ENCODE measurements around the gene C6orf141. TPM values are rescaled to one million over a fixed set of nuclear protein-coding genes. Genes with fewer than 3 reads are reported as not detected.
A peak's percentile ranks its signal among the peaks of the same experiment; 100 is the strongest.

The C6orf141 gene
- total and polyA plus RNA-seq, 10 of the 15 experiments (the other 5 are each of a cell fraction or from before 2014, with no cell fraction given), result 0.05 to 0.19 TPM; not detected in 8

- no peaks in the 10 kb centered on the region for H3K27me3 ChIP-seq (replicated peaks in 1 of 2; ENCODE audit: control insufficient read depth in 2 of 2, insufficient read depth in 2 of 2, low read length in 1 of 2)
- H3K4me3 ChIP-seq, result no peak overlapping the region
- no peaks in the 10 kb centered on the region for H4K20me1 ChIP-seq (ENCODE audit: control insufficient read depth, insufficient read depth)
- H3K36me3 ChIP-seq (ENCODE audit: control insufficient read depth in 2 of 2, insufficient read depth in 2 of 2, low read length in 1 of 2), result no peaks in the 10 kb centered on the region
- ChIA-PET RAD21 (ENCODE audit: unreplicated experiment) (no interaction called here), POLR2A (no interaction called here), CTCF (no interaction called here), SMC1A (ENCODE audit: uncharacterized antibody, unreplicated experiment) (no interaction called here)
- peak; percentile 9 for TF ChIP-seq PBX3 (IDR thresholded peaks at IDR 0.05; ENCODE audit: insufficient replicate concordance, low read depth, low read length)
- TF ChIP-seq NR2C1 (IDR thresholded peaks at IDR 0.05), result no peak
- no peak for TF ChIP-seq EGR1 (IDR thresholded peaks at IDR 0.05; ENCODE audit: borderline replicate concordance in 1 of 2, low read depth in 2 of 2, low read length in 2 of 2)
- peak; percentile 27; the same call in 1 of the 2 replicates for TF ChIP-seq PKNOX1 (IDR thresholded peaks at IDR 0.05)
- no peak for TF ChIP-seq ESRRA (IDR thresholded peaks at IDR 0.05; ENCODE audit: low read length)
- FAIRE-seq (no peak), ATAC-seq (peak; percentile 45; the same call in 2 of the 3 replicates), DNase-seq (ENCODE audit: low read depth, low spot score) (no peak)
- BruUV-seq (replicated peaks), result no TSS peak
- H3K9ac ChIP-seq (ENCODE audit: control insufficient read depth, insufficient read depth, low read length), result no peak overlapping the region
- in situ Hi-C loops (cut with MboI), result no loop called here
- H3K79me2 ChIP-seq (ENCODE audit: control insufficient read depth, insufficient read depth, low read length), result no peaks in the 10 kb centered on the region
- no peak overlapping the region for H3K27ac ChIP-seq (ENCODE audit: control insufficient read depth, insufficient read depth)
- H3K4me1 ChIP-seq (ENCODE audit: control insufficient read depth, insufficient read depth, low read length), result no peaks in the 10 kb centered on the region; the same call in 1 of the 2 replicates
- H2AFZ ChIP-seq (ENCODE audit: control insufficient read depth, low read depth, low read length), result no peak overlapping the region
- no peaks in the 10 kb centered on the region for H3K9me3 ChIP-seq (replicated peaks; ENCODE audit: control insufficient read depth, insufficient read depth, low read length)
- no peak overlapping the region for H3K4me2 ChIP-seq (ENCODE audit: control insufficient read depth, insufficient read depth)
- intact Hi-C loops (cut with micrococcal nuclease; ENCODE audit: unreplicated experiment), result no loop called here
Observed at GRCh38 chr6:49556429-49556837, 6.0 kb downstream of the C6orf141 start.

- in situ Hi-C loops (cut with MboI), result no loop called here
- no TSS peak for BruUV-seq (replicated peaks)
Observed at GRCh38 chr6:49557177-49557576, 6.7 kb downstream of the C6orf141 start.

More at GRCh38 chr6:49557177-49557576, 6.7 kb downstream of the C6orf141 start:
- CTCF ChIA-PET, result interaction anchor here (1.5 kb wide), 1 partner anchor 25 kb away, joined by 6 read pairs; no protein-coding TSS in a partner anchor
- SMC1A ChIA-PET (ENCODE audit: uncharacterized antibody, unreplicated experiment), result no interaction called here
- 54% methylated on average over 3 of the region's 3 CpGs for WGBS (ENCODE audit: insufficient coverage, insufficient replicate concordance, low lambda C conversion rate, missing lambda C conversion rate)
- no peaks in the 10 kb centered on the region for H3K27me3 ChIP-seq (replicated peaks in 1 of 2; ENCODE audit: control insufficient read depth in 2 of 2, insufficient read depth in 2 of 2, low read length in 1 of 2)
- H3K4me1 ChIP-seq (ENCODE audit: control insufficient read depth, insufficient read depth, low read length), result no peaks in the 10 kb centered on the region; the same call in 1 of the 2 replicates
- RAD21 ChIA-PET (ENCODE audit: unreplicated experiment), result no interaction called here
- no peaks in the 10 kb centered on the region for H3K36me3 ChIP-seq (ENCODE audit: control insufficient read depth in 2 of 2, insufficient read depth in 2 of 2, low read length in 1 of 2)
- no peak for TF ChIP-seq CHD1 (IDR thresholded peaks at IDR 0.05; ENCODE audit: low read depth, low read length)
- no peak for TF ChIP-seq NFYB (IDR thresholded peaks at IDR 0.05; ENCODE audit: insufficient read depth, low read depth, low read length)
- TF ChIP-seq ZBTB33 (IDR thresholded peaks at IDR 0.05), result no peak
- TF ChIP-seq MTA3 (IDR thresholded peaks at IDR 0.05; ENCODE audit: borderline replicate concordance, low read length), result no peak
- no peak for TF ChIP-seq SREBF2 (IDR thresholded peaks at IDR 0.05; ENCODE audit: low read length)
- no peak for TF ChIP-seq FOXM1 (IDR thresholded peaks at IDR 0.05; ENCODE audit: low read depth, low read length)
- TF ChIP-seq SUPT20H (IDR thresholded peaks at IDR 0.05; ENCODE audit: borderline replicate concordance, control insufficient read depth, low read depth, low read length), result no peak
- no peak for TF ChIP-seq GABPA (IDR thresholded peaks at IDR 0.05; ENCODE audit: low read depth)
- no peak for TF ChIP-seq IKZF1 (conservative IDR thresholded peaks at IDR 0.05)
- TF ChIP-seq CHD4 (IDR thresholded peaks at IDR 0.05), result no peak
- intact Hi-C loops (cut with micrococcal nuclease; ENCODE audit: unreplicated experiment), result no loop called here
- FAIRE-seq (no peak), ATAC-seq (no peak), DNase-seq (ENCODE audit: low read depth, low spot score) (no peak)
- POLR2A ChIA-PET, result no interaction called here
- no peaks in the 10 kb centered on the region for H4K20me1 ChIP-seq (ENCODE audit: control insufficient read depth, insufficient read depth)
- no peak overlapping the region for H2AFZ ChIP-seq (ENCODE audit: control insufficient read depth, low read depth, low read length)
- H3K4me2 ChIP-seq (ENCODE audit: control insufficient read depth, insufficient read depth), result no peak overlapping the region
- H3K79me2 ChIP-seq (ENCODE audit: control insufficient read depth, insufficient read depth, low read length), result no peaks in the 10 kb centered on the region
- H3K9ac ChIP-seq (ENCODE audit: control insufficient read depth, insufficient read depth, low read length), result no peak overlapping the region
- H3K4me3 ChIP-seq, result no peak overlapping the region
- no peak overlapping the region for H3K27ac ChIP-seq (ENCODE audit: control insufficient read depth, insufficient read depth)
- no peaks in the 10 kb centered on the region for H3K9me3 ChIP-seq (replicated peaks; ENCODE audit: control insufficient read depth, insufficient read depth, low read length)
